ENCODE data around the gene PDZRN3. TPM values are rescaled to one million over a fixed set of nuclear protein-coding genes. Genes with fewer than 3 reads are reported as not detected.

PDZRN3 gene
- total and polyA plus RNA-seq, 2 of the 13 experiments (the other 11 are each of a cell fraction or from before 2014, with no cell fraction given): not detected

DNA sequence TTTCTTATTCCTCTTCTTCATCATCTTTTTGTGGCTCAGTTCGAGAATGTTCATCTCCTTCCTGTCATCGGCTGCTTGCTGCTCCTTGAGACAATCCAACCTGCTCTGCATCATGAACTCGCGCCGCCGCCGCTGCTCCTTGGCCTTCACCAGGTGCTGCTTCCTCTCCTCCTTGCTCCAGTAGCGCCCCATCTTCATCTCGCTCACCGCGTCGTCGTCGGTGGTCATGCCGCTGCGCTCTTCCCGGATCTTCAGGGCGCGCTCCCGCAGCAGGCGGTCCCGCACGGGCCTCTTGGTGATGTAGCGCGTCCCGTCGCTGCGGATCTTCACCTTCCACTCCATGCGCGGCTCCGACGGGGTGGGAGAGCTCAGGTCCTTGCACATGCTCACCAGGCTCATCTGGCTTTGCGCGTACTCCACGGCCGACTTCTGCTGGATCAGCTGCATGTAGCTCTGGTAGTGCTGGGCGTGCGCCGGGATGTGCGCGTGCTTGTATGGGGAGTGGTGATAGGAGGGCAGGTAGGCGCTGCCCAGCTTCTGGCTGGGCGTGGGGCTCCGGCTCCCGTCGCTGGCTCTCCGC, 241.2 kb downstream of the PDZRN3 start:
- Histone ChIP-seq H3K36me3 (replicated peaks in 1 of 2; ENCODE audit: control insufficient read depth in 1 of 2, insufficient read depth in 2 of 2, low read length in 2 of 2) (no peaks in the 10 kb centered on the region), H3K4me2 (ENCODE audit: low read depth, low read length) (no peak overlapping the region), H3K9ac (ENCODE audit: insufficient read depth, low read depth, low read length) (no peak overlapping the region), H3K27me3 (ENCODE audit: control insufficient read depth in 1 of 2, insufficient read depth in 2 of 2, low read length in 2 of 2) (no peaks in the 10 kb centered on the region), H3K79me2 (ENCODE audit: insufficient read depth, low read length) (no peaks in the 10 kb centered on the region), H3K4me1 (ENCODE audit: insufficient read depth, low read length) (no peaks in the 10 kb centered on the region), H3K9me3 (ENCODE audit: low read length) (no peaks in the 10 kb centered on the region), H4K20me1 (ENCODE audit: insufficient read depth, low read length) (no peaks in the 10 kb centered on the region), H2AFZ (ENCODE audit: low read length) (no peak overlapping the region), H3K27ac (ENCODE audit: extremely low read length, insufficient read depth, low read length) (no peak overlapping the region), H3K4me3 (replicated peaks in 1 of 3; ENCODE audit: insufficient read depth in 1 of 3, low read depth in 2 of 3, low read length in 3 of 3) (no peak overlapping the region)
- no peak for FAIRE-seq
- POLR2A ChIA-PET: no interaction called here
- DNase-seq (ENCODE audit: low spot score): no peak
- intact Hi-C loops (cut with micrococcal nuclease; ENCODE audit: unreplicated experiment) (no loop called here), in situ Hi-C loops (cut with HindIII; ENCODE audit: extremely low pct_ligation_motif_present, low pct_unique_long_range_greater_than_20kb) (no loop called here)
- no peak for ATAC-seq
- 84% methylated on average over 47 of the region's 47 CpGs for WGBS (ENCODE audit: low lambda C conversion rate)
- no peak for TF ChIP-seq POGZ (CRISPR knock-in tag; IDR thresholded peaks at IDR 0.05)
- TF ChIP-seq ZNF337 (CRISPR knock-in tag; IDR thresholded peaks at IDR 0.05; ENCODE audit: borderline replicate concordance, low read depth): no peak
- TF ChIP-seq MEF2D (CRISPR knock-in tag; IDR thresholded peaks at IDR 0.05): no peak
- no peak for TF ChIP-seq SMAD3 (CRISPR knock-in tag; IDR thresholded peaks at IDR 0.05)
- TF ChIP-seq, protein P1, sequence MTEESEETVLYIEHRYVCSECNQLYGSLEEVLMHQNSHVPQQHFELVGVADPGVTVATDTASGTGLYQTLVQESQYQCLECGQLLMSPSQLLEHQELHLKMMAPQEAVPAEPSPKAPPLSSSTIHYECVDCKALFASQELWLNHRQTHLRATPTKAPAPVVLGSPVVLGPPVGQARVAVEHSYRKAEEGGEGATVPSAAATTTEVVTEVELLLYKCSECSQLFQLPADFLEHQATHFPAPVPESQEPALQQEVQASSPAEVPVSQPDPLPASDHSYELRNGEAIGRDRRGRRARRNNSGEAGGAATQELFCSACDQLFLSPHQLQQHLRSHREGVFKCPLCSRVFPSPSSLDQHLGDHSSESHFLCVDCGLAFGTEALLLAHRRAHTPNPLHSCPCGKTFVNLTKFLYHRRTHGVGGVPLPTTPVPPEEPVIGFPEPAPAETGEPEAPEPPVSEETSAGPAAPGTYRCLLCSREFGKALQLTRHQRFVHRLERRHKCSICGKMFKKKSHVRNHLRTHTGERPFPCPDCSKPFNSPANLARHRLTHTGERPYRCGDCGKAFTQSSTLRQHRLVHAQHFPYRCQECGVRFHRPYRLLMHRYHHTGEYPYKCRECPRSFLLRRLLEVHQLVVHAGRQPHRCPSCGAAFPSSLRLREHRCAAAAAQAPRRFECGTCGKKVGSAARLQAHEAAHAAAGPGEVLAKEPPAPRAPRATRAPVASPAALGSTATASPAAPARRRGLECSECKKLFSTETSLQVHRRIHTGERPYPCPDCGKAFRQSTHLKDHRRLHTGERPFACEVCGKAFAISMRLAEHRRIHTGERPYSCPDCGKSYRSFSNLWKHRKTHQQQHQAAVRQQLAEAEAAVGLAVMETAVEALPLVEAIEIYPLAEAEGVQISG (CRISPR knock-in tag; IDR thresholded peaks at IDR 0.05): no peak
- TF ChIP-seq, protein P2, sequence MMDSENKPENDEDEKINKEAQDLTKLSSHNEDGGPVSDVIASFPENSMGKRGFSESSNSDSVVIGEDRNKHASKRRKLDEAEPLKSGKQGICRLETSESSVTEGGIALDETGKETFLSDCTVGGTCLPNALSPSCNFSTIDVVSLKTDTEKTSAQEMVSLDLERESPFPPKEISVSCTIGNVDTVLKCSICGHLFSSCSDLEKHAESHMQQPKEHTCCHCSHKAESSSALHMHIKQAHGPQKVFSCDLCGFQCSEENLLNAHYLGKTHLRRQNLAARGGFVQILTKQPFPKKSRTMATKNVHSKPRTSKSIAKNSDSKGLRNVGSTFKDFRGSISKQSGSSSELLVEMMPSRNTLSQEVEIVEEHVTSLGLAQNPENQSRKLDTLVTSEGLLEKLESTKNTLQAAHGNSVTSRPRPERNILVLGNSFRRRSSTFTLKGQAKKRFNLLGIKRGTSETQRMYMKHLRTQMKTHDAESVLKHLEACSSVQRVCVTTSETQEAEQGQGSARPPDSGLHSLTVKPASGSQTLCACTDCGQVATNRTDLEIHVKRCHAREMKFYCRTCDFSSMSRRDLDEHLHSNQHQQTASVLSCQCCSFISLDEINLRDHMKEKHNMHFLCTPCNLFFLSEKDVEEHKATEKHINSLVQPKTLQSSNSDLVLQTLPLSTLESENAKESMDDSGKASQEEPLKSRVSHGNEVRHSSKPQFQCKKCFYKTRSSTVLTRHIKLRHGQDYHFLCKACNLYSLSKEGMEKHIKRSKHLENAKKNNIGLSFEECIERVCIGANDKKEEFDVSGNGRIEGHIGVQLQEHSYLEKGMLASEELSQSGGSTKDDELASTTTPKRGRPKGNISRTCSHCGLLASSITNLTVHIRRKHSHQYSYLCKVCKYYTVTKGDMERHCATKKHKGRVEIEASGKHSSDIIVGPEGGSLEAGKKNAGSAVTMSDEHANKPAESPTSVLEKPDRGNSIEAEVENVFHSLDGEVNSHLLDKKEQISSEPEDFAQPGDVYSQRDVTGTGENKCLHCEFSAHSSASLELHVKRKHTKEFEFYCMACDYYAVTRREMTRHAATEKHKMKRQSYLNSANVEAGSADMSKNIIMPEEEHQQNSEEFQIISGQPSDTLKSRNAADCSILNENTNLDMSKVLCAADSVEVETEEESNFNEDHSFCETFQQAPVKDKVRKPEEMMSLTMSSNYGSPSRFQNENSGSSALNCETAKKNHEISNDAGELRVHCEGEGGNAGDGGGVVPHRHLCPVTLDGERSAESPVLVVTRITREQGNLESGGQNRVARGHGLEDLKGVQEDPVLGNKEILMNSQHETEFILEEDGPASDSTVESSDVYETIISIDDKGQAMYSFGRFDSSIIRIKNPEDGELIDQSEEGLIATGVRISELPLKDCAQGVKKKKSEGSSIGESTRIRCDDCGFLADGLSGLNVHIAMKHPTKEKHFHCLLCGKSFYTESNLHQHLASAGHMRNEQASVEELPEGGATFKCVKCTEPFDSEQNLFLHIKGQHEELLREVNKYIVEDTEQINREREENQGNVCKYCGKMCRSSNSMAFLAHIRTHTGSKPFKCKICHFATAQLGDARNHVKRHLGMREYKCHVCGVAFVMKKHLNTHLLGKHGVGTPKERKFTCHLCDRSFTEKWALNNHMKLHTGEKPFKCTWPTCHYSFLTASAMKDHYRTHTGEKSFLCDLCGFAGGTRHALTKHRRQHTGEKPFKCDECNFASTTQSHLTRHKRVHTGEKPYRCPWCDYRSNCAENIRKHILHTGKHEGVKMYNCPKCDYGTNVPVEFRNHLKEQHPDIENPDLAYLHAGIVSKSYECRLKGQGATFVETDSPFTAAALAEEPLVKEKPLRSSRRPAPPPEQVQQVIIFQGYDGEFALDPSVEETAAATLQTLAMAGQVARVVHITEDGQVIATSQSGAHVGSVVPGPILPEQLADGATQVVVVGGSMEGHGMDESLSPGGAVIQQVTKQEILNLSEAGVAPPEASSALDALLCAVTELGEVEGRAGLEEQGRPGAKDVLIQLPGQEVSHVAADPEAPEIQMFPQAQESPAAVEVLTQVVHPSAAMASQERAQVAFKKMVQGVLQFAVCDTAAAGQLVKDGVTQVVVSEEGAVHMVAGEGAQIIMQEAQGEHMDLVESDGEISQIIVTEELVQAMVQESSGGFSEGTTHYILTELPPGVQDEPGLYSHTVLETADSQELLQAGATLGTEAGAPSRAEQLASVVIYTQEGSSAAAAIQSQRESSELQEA (CRISPR knock-in tag; IDR thresholded peaks at IDR 0.05; ENCODE audit: not compliant biosample characterization): no peak
- no peak for TF ChIP-seq ZFP62 (CRISPR knock-in tag; IDR thresholded peaks at IDR 0.05)
- TF ChIP-seq MED1 (CRISPR knock-in tag; IDR thresholded peaks at IDR 0.05): no peak
- no peak for TF ChIP-seq ZNF766 (CRISPR knock-in tag; IDR thresholded peaks at IDR 0.05; ENCODE audit: borderline replicate concordance)
- TF ChIP-seq, protein P3, sequence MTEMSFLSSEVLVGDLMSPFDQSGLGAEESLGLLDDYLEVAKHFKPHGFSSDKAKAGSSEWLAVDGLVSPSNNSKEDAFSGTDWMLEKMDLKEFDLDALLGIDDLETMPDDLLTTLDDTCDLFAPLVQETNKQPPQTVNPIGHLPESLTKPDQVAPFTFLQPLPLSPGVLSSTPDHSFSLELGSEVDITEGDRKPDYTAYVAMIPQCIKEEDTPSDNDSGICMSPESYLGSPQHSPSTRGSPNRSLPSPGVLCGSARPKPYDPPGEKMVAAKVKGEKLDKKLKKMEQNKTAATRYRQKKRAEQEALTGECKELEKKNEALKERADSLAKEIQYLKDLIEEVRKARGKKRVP (CRISPR knock-in tag; IDR thresholded peaks at IDR 0.05): no peak
- no peak for TF ChIP-seq TBX3 (IDR thresholded peaks at IDR 0.05; ENCODE audit: borderline replicate concordance)
- BruUV-seq (replicated peaks): no TSS peak
- CTCF ChIA-PET (ENCODE audit: low intra/inter-chr PET ratio, low total read pairs): no interaction called here

Data from HepG2 (cell line).